IMR-90 (cell line): ENCODE data around the gene EYS. TPM values are rescaled to one million over a fixed set of nuclear protein-coding genes. Genes with fewer than 3 reads are reported as not detected.

Source experiments
- ATAC-seq: fragments of 200-7000 bp; cut with Tn5 transposase; 2 replicates; pipeline ENCODE4 v1.9.1; 2020; ENCODE audit warnings: low read depth, mild to moderate bottlenecking, moderate library complexity
- BruUV-seq: library from RNA; stranded (reverse); fragments of 400-500 nt; replicated peaks from 2 replicates; lab custom pipeline; 2021; lab: Mats Ljungman, UMichigan
- CTCF ChIA-PET: fragments of 300-600 bp; formaldehyde crosslinking; extraction: SDS; loops from one replicate; lab custom pipeline; 2021; ENCODE audit warnings: antibody characterized with exemption; lab: Yijun Ruan, JAX
- POLR2A ChIA-PET: fragments of 300-600 bp; sonication (Branson Sonifier 250); formaldehyde crosslinking; loops from one replicate; lab custom pipeline; 2022; ENCODE audit warnings: antibody characterized with exemption; ENCODE audit not compliant: unreplicated experiment; lab: Charles Lee
- DNase-seq: peaks from one replicate; pipeline ENCODE4 v3.0.0; 2013
- H2AFZ ChIP-seq: replicated peaks from 2 replicates; pipeline ENCODE3; 2013; ENCODE audit warnings: low read length, mild to moderate bottlenecking; ENCODE audit not compliant: poor library complexity
- H2AK5ac ChIP-seq: 2 replicates; pipeline ENCODE4 v1.6.1; 2013; ENCODE audit warnings: low read depth, low read length, inconsistent platforms
- H2AK9ac ChIP-seq: replicated peaks from 2 replicates; pipeline ENCODE3; 2013; ENCODE audit warnings: mild to moderate bottlenecking, low read depth, low read length, moderate library complexity; ENCODE audit not compliant: poor library complexity
- H2BK120ac ChIP-seq: 2 replicates; pipeline ENCODE4 v1.6.1; 2013; ENCODE audit warnings: low read depth, low read length, inconsistent platforms
- H2BK15ac ChIP-seq: 3 replicates; pipeline ENCODE4 v1.6.1; 2013; ENCODE audit warnings: low read depth, low read length, inconsistent platforms
- H2BK20ac ChIP-seq: 2 replicates; pipeline ENCODE4 v1.6.1; 2013; ENCODE audit warnings: low read depth, mild to moderate bottlenecking, inconsistent platforms, low read length, moderate library complexity
- H2BK5ac ChIP-seq: 2 replicates; pipeline ENCODE4 v1.6.1; 2013; ENCODE audit warnings: mild to moderate bottlenecking, low read depth, low read length, inconsistent platforms; ENCODE audit not compliant: poor library complexity, severe bottlenecking
- H3K14ac ChIP-seq: replicated peaks from 2 replicates; pipeline ENCODE4 v1.6.1; 2013; ENCODE audit warnings: low read depth, low read length, inconsistent platforms
- H3K18ac ChIP-seq: 2 replicates; pipeline ENCODE4 v1.6.1; 2013; ENCODE audit warnings: low read depth, low read length, control low read depth
- H3K23ac ChIP-seq: 2 replicates; pipeline ENCODE4 v1.6.1; 2013; ENCODE audit warnings: low read depth, low read length, inconsistent platforms
- H3K27ac ChIP-seq: 2 replicates; pipeline ENCODE4 v1.5.1; 2013; ENCODE audit warnings: mild to moderate bottlenecking, control low read depth, low read length; ENCODE audit not compliant: insufficient read depth
- H3K27me3 ChIP-seq: 2 replicates; pipeline ENCODE4 v1.6.1; 2013; ENCODE audit warnings: low read length; ENCODE audit not compliant: control insufficient read depth, insufficient read depth
- H3K36me3 ChIP-seq: 2 replicates; pipeline ENCODE4 v1.6.1; 2013; ENCODE audit warnings: low read length, mixed read lengths; ENCODE audit not compliant: control insufficient read depth, insufficient read depth
- H3K4ac ChIP-seq: 2 replicates; pipeline ENCODE4 v1.6.1; 2013; ENCODE audit warnings: low read depth, low read length, inconsistent platforms
- H3K4me1 ChIP-seq: 2 replicates; pipeline ENCODE4 v1.6.1; 2013; ENCODE audit warnings: low read length, mixed read lengths; ENCODE audit not compliant: control insufficient read depth, insufficient read depth
- H3K4me2 ChIP-seq: 2 replicates; pipeline ENCODE4 v1.6.1; 2013; ENCODE audit warnings: low read depth, mild to moderate bottlenecking, control low read depth, low read length, moderate library complexity
- H3K4me3 ChIP-seq: 2 replicates; pipeline ENCODE4 v1.5.1; 2013; ENCODE audit warnings: low read depth, mild to moderate bottlenecking, control low read depth, low read length, moderate library complexity; ENCODE audit not compliant: insufficient read depth
- H3K56ac ChIP-seq: 2 replicates; pipeline ENCODE4 v1.6.1; 2013; ENCODE audit warnings: low read length, inconsistent platforms; ENCODE audit not compliant: insufficient read depth; ENCODE audit errors: extremely low read depth
- H3K79me1 ChIP-seq, 2 experiments: 2 replicates each; pipeline ENCODE4 v1.6.1; 2013; ENCODE audit warnings: low read length in 2 of 2, inconsistent platforms in 1 of 2, low read depth in 1 of 2
- H3K9ac ChIP-seq: 2 replicates; pipeline ENCODE4 v1.6.1; 2013; ENCODE audit warnings: low read depth, low read length, control low read depth
- H3K9me1 ChIP-seq: 2 replicates; pipeline ENCODE4 v1.6.1; 2013; ENCODE audit warnings: low read length, inconsistent platforms; ENCODE audit not compliant: insufficient read depth
- H3K9me3 ChIP-seq: 2 replicates; pipeline ENCODE4 v1.6.1; 2013; ENCODE audit warnings: low read length; ENCODE audit not compliant: control insufficient read depth, insufficient read depth
- H4K20me1 ChIP-seq: 2 replicates; pipeline ENCODE4 v1.6.1; 2013; ENCODE audit warnings: low read length, inconsistent platforms; ENCODE audit not compliant: insufficient read depth
- H4K5ac ChIP-seq: 2 replicates; pipeline ENCODE4 v1.6.1; 2013; ENCODE audit warnings: mild to moderate bottlenecking, low read depth, low read length, control low read depth
- H4K8ac ChIP-seq, 2 experiments: 2 replicates each; pipeline ENCODE4 v1.6.1; 2013; ENCODE audit warnings: low read depth in 2 of 2, low read length in 2 of 2, control low read depth in 1 of 2, inconsistent platforms in 1 of 2
- H4K91ac ChIP-seq: 2 replicates; pipeline ENCODE4 v1.6.1; 2013; ENCODE audit warnings: low read depth, low read length, inconsistent platforms; ENCODE audit not compliant: insufficient read depth
- BHLHE40 ChIP-seq: fragments of 150-350 bp; IDR thresholded peaks from 2 replicates; pipeline ENCODE4 v1.6.1; 2016; ENCODE audit warnings: mild to moderate bottlenecking, low read depth, low read length
- CHD1 ChIP-seq: IDR thresholded peaks from 2 replicates; pipeline ENCODE4 v1.6.1; 2012; ENCODE audit warnings: low read depth, low read length, improper control_type of control experiment
- ELK1 ChIP-seq: fragments of 150-350 bp; IDR thresholded peaks from 2 replicates; pipeline ENCODE4 v1.6.1; 2016; ENCODE audit warnings: low read depth, mild to moderate bottlenecking, low read length, moderate library complexity, borderline replicate concordance
- MAZ ChIP-seq: IDR thresholded peaks from 2 replicates; pipeline ENCODE4 v1.6.1; 2012; ENCODE audit warnings: low read depth, mild to moderate bottlenecking, low read length, improper control_type of control experiment, moderate library complexity, borderline replicate concordance
- MXI1 ChIP-seq: IDR thresholded peaks from 2 replicates; pipeline ENCODE4 v1.6.1; 2012; ENCODE audit warnings: low read depth, mild to moderate bottlenecking, low read length, moderate library complexity, borderline replicate concordance
- POLR2A ChIP-seq: IDR thresholded peaks from 2 replicates; pipeline ENCODE4 v1.6.1; 2012; ENCODE audit warnings: mild to moderate bottlenecking, low read depth, low read length
- RCOR1 ChIP-seq: IDR thresholded peaks from 2 replicates; pipeline ENCODE4 v1.6.1; 2012; ENCODE audit warnings: mild to moderate bottlenecking, low read length, improper control_type of control experiment; ENCODE audit not compliant: insufficient replicate concordance
- WGBS, 2 experiments: methylation state at CpG; one replicate each; pipeline versions ENCODE4 v1.1.5 to v1.1.7; 2013; ENCODE audit warnings: missing lambda C conversion rate in 2 of 2; ENCODE audit not compliant: insufficient read length in 1 of 2; ENCODE audit errors: extremely low coverage in 2 of 2; 5-methylcytosine and 5-hydroxymethylcytosine counted together
- dilution Hi-C: fragments of 300-500 bp; cut with HindIII; formaldehyde crosslinking; loops from one replicate; pipeline ENCODE4 v1.14.3; 2018; ENCODE audit warnings: low sequenced_read_pairs; ENCODE audit not compliant: unreplicated experiment
- in situ Hi-C: fragments of 300-500 bp; cut with MboI; formaldehyde crosslinking; loops from 3 replicates; pipeline ENCODE4 v1.14.3; 2019; ENCODE audit warnings: low sequenced_read_pairs, inconsistent platforms, mixed read lengths
- intact Hi-C: fragments of 100-400 bp; cut with micrococcal nuclease; formaldehyde crosslinking; loops from 2 replicates; pipeline ENCODE4 v1.10.0; 2022
- polyA plus RNA-seq, 3 experiments: library from polyadenylated mRNA; depleted of rRNA; stranded (reverse); fragments of >200 nt; gene quantifications; 2 replicates each; pipeline ENCODE4 v1.2.3, GENCODE V29; 2012; ENCODE audit warnings: low replicate concordance in 1 of 3
- total RNA-seq: library from RNA; depleted of rRNA; stranded (reverse); fragments of >200 nt; gene quantifications from 2 replicates; pipeline ENCODE4 v1.2.3, GENCODE V29; 2012

Gene EYS
- total and polyA plus RNA-seq, 2 of the 4 experiments (the other 2 are of a cell fraction), result under 0.01 TPM; not detected in 1

DNA sequence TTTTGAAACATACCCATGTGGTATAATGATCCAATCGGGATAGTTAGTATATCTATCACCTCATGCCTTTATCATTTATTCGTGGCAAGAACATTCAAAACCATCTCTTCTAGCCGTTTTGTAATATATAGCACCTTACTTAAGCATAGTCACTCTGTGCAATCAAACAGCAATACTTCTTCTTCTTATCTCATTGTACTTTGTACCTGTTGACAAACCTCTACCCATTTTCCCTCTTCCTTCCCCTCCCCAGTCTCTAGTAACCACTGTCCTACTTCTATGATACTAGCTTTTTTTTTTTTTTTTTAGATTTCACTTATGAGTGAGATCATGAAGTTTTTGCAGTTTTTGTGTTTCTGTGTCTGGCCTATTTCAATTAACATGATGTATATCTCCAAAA is 296.7 kb downstream of the EYS start:
- H3K36me3 ChIP-seq, result no peaks in the 10 kb centered on the region
- no peaks in the 10 kb centered on the region for H3K9me1 ChIP-seq
- H4K20me1 ChIP-seq, result no peaks in the 10 kb centered on the region
- TF ChIP-seq BHLHE40 (no peak), ELK1 (no peak), MXI1 (no peak), RCOR1 (no peak), CHD1 (no peak), POLR2A (no peak), MAZ (no peak)
- 80% methylated on average over 2 of the region's 3 CpGs; no CpG with 5 or more reads in 1 of the 2 experiments for WGBS, 2 experiments
- no peak overlapping the region for H3K27ac ChIP-seq
- H3K4me2 ChIP-seq, result no peak overlapping the region
- no peak overlapping the region for H4K8ac ChIP-seq
- H3K9ac ChIP-seq, result no peak overlapping the region
- no peak overlapping the region for H2AK9ac ChIP-seq
- H3K4ac ChIP-seq, result no peak overlapping the region
- no peak overlapping the region for H2BK5ac ChIP-seq
- no peak overlapping the region for H3K56ac ChIP-seq
- in situ Hi-C loops (no loop called here), dilution Hi-C loops (no loop called here), intact Hi-C loops (no loop called here)
- H2BK15ac ChIP-seq, result no peak overlapping the region
- no peak overlapping the region for H2BK120ac ChIP-seq
- no peak overlapping the region for H3K18ac ChIP-seq
- BruUV-seq, result no TSS peak
- POLR2A ChIA-PET, result no interaction called here
- H2AFZ ChIP-seq, result no peak overlapping the region
- H3K79me1 ChIP-seq, result no peaks in the 10 kb centered on the region
- no peak overlapping the region for H2BK20ac ChIP-seq
- H4K5ac ChIP-seq, result no peak overlapping the region
- no peak overlapping the region for H4K91ac ChIP-seq
- H3K23ac ChIP-seq, result no peak overlapping the region
- ATAC-seq, result no peak
- DNase-seq, result no peak
- no peaks in the 10 kb centered on the region for H3K9me3 ChIP-seq
- H3K27me3 ChIP-seq, result no peaks in the 10 kb centered on the region
- no peak overlapping the region for H3K14ac ChIP-seq
- no peak overlapping the region for H2AK5ac ChIP-seq
- CTCF ChIA-PET, result no interaction called here
- no peak overlapping the region for H3K4me3 ChIP-seq
- H3K4me1 ChIP-seq, result no peaks in the 10 kb centered on the region
